HepG2 (cell line): ENCODE results near the gene LCMT2. TPM values are rescaled to one million over a fixed set of nuclear protein-coding genes. Genes with fewer than 3 reads are reported as not detected.

ENCODE experiments used
- ATAC-seq: fragments of 200-7000 bp; cut with Tn5 transposase; 3 replicates; pipeline ENCODE4 v1.9.1; 2020; ENCODE audit warnings: mild to moderate bottlenecking, moderate library complexity
- BruUV-seq: library from RNA; stranded (reverse); fragments of 400-500 nt; replicated peaks from 2 replicates; lab custom pipeline; 2021; lab: Mats Ljungman, UMichigan
- CTCF ChIA-PET: fragments of 300-600 bp; formaldehyde crosslinking; extraction: SDS; loops from one replicate; lab custom pipeline; 2021; ENCODE audit warnings: low total read pairs, inconsistent platforms, low intra/inter-chr PET ratio; lab: Yijun Ruan, JAX
- POLR2A ChIA-PET: fragments of 350-600 bp; sonication (Branson Sonifier 250); formaldehyde crosslinking; loops from one replicate; lab custom pipeline; 2020; ENCODE audit warnings: antibody characterized with exemption, inconsistent platforms; lab: Yijun Ruan, JAX
- DNase-seq: peaks from one replicate; pipeline ENCODE4 v3.0.0-alpha.2; 2015; ENCODE audit warnings: low spot score
- FAIRE-seq: peaks from 3 replicates; lab custom pipeline; 2011; peaks lifted over from hg19 to GRCh38; lab: Jason Lieb, UNC
- H2AFZ ChIP-seq: one replicate; pipeline ENCODE4 v1.6.1; 2011; ENCODE audit warnings: low read length, inconsistent platforms
- H3K27ac ChIP-seq: fragments of 300-600 bp; 3 replicates; pipeline ENCODE4 v1.8.0; 2011; ENCODE audit warnings: mixed run types, mild to moderate bottlenecking, mixed read lengths, low read length, inconsistent platforms; ENCODE audit not compliant: insufficient read depth; ENCODE audit errors: extremely low read length
- H3K27me3 ChIP-seq, 2 experiments: fragments of 200-600 bp in 1 of 2; 2 replicates in 1 of 2; 3 replicates in 1 of 2; pipeline versions ENCODE4 v1.6.0 to v1.8.0; 2011; ENCODE audit warnings: low read length in 2 of 2, mild to moderate bottlenecking in 2 of 2, moderate library complexity in 2 of 2, inconsistent platforms in 1 of 2; ENCODE audit not compliant: insufficient read depth in 2 of 2, control insufficient read depth in 1 of 2
- H3K36me3 ChIP-seq, 2 experiments: fragments of 200-600 bp in 1 of 2; replicated peaks in 1 of 2; 2 replicates in 1 of 2; 3 replicates in 1 of 2; pipeline versions ENCODE4 v1.5.1 to v1.8.0; 2011; ENCODE audit warnings: low read length in 2 of 2, inconsistent platforms in 1 of 2; ENCODE audit not compliant: insufficient read depth in 2 of 2, control insufficient read depth in 1 of 2
- H3K4me1 ChIP-seq: 2 replicates; pipeline ENCODE4 v1.5.1; 2012; ENCODE audit warnings: low read length, inconsistent platforms; ENCODE audit not compliant: insufficient read depth
- H3K4me2 ChIP-seq: 2 replicates; pipeline ENCODE4 v1.6.0; 2011; ENCODE audit warnings: low read depth, low read length, inconsistent platforms
- H3K4me3 ChIP-seq, 3 experiments: fragments of 200-600 bp in 1 of 3; sonication (generic), shearing (Covaris generic) in 1 of 3; replicated peaks in 1 of 3; 2 replicates each; pipeline ENCODE4 v1.5.1; 2011 to 2016; ENCODE audit warnings: low read length in 3 of 3, inconsistent platforms in 2 of 3, low read depth in 2 of 3, mild to moderate bottlenecking in 2 of 3, control low read depth in 1 of 3, mixed read lengths in 1 of 3; ENCODE audit not compliant: insufficient read depth in 1 of 3
- H3K79me2 ChIP-seq: one replicate; pipeline ENCODE4 v1.6.1; 2011; ENCODE audit warnings: low read length, inconsistent platforms; ENCODE audit not compliant: insufficient read depth
- H3K9ac ChIP-seq: 2 replicates; pipeline ENCODE4 v1.6.0; 2011; ENCODE audit warnings: mild to moderate bottlenecking, low read depth, low read length, inconsistent platforms; ENCODE audit not compliant: insufficient read depth
- H3K9me3 ChIP-seq: 2 replicates; pipeline ENCODE4 v1.5.1; 2012; ENCODE audit warnings: mild to moderate bottlenecking, low read length
- H4K20me1 ChIP-seq: 2 replicates; pipeline ENCODE4 v1.6.0; 2011; ENCODE audit warnings: inconsistent platforms, mild to moderate bottlenecking, low read length, moderate library complexity; ENCODE audit not compliant: insufficient read depth
- ATM ChIP-seq: fragments of 450-650 bp; IDR thresholded peaks from 2 replicates; pipeline ENCODE4 v1.7.1; 2017; ENCODE audit warnings: mild to moderate bottlenecking, borderline replicate concordance
- CENPT ChIP-seq: sonication (generic); formaldehyde crosslinking; IDR thresholded peaks from 2 replicates; pipeline ENCODE4 v1.8.0; 2022; ENCODE audit warnings: low read depth, mild to moderate bottlenecking, moderate library complexity, missing genetic modification reagents
- FIP1L1 ChIP-seq: fragments of 200-400 bp; formaldehyde crosslinking; IDR thresholded peaks from 2 replicates; pipeline ENCODE4 v1.6.1; 2018; ENCODE audit warnings: low read depth, mild to moderate bottlenecking, low read length, moderate library complexity, borderline replicate concordance; ENCODE audit not compliant: insufficient read depth
- IKZF1 ChIP-seq: fragments of 450-650 bp; IDR thresholded peaks from 2 replicates; pipeline ENCODE4 v1.7.1; 2016
- NR1H2 ChIP-seq: sonication (generic); formaldehyde crosslinking; IDR thresholded peaks from 2 replicates; pipeline ENCODE4 v1.8.1; 2022; ENCODE audit warnings: low read depth, missing genetic modification reagents, borderline replicate concordance
- RARG ChIP-seq: sonication (generic); formaldehyde crosslinking; IDR thresholded peaks from 2 replicates; pipeline ENCODE4 v1.4.0; 2020; ENCODE audit warnings: low read depth, mild to moderate bottlenecking, missing genetic modification reagents
- SMARCE1 ChIP-seq: fragments of 450-650 bp; IDR thresholded peaks from 2 replicates; pipeline ENCODE4 v1.6.1; 2017; ENCODE audit warnings: borderline replicate concordance
- TEAD2 ChIP-seq: sonication (generic); formaldehyde crosslinking; IDR thresholded peaks from 2 replicates; pipeline ENCODE4 v1.9.0; 2021; ENCODE audit warnings: missing genetic modification reagents
- ZNF629 ChIP-seq: sonication (generic); formaldehyde crosslinking; conservative IDR thresholded peaks from 2 replicates; pipeline ENCODE4 v1.5.0; 2020; ENCODE audit warnings: missing genetic modification reagents
- ZNF670 ChIP-seq: sonication (generic); formaldehyde crosslinking; IDR thresholded peaks from 2 replicates; pipeline ENCODE4 v1.8.0; 2022; ENCODE audit warnings: mild to moderate bottlenecking, missing genetic modification reagents, borderline replicate concordance
- WGBS: methylation state at CpG from one replicate; pipeline ENCODE4 v1.1.6; 2017; ENCODE audit warnings: low lambda C conversion rate; 5-methylcytosine and 5-hydroxymethylcytosine counted together
- in situ Hi-C: cut with HindIII; loops from 2 replicates; pipeline ENCODE4 v1.10.0; 2017; ENCODE audit warnings: low pct_unique_long_range_greater_than_20kb; ENCODE audit not compliant: extremely low pct_ligation_motif_present
- intact Hi-C: fragments of 100-400 bp; cut with micrococcal nuclease; formaldehyde crosslinking; loops from one replicate; pipeline ENCODE4 v1.10.0; 2022; ENCODE audit not compliant: unreplicated experiment
- polyA plus RNA-seq, 8 experiments: library from polyadenylated mRNA; depleted of rRNA in 3 of 8; stranded (reverse) in 7 of 8; unstranded in 1 of 8; fragments of >200 nt; fragmentation: Illumina TruSeq in 4 of 8; extraction: Trizol in 4 of 8; gene quantifications; 2 replicates each; pipeline versions ENCODE4 v1.2.1 to v1.2.3, GENCODE V29; 2011 to 2016; ENCODE audit warnings: low read depth in 4 of 8, missing spikeins in 1 of 8, mixed read lengths in 1 of 8; ENCODE audit not compliant: insufficient read depth in 1 of 8
- total RNA-seq, 5 experiments: library from RNA; depleted of rRNA; stranded (reverse); fragments of >200 nt; fragmentation: Illumina TruSeq; extraction: Trizol; gene quantifications; 2 replicates each; pipeline ENCODE4 v1.2.3, GENCODE V29; 2016; ENCODE audit warnings: low read depth in 1 of 5
- TF ChIP-seq, protein P1 (sequence below): sonication (generic); formaldehyde crosslinking; IDR thresholded peaks from 2 replicates; pipeline ENCODE4 v1.8.1; 2022; ENCODE audit warnings: low read depth, mild to moderate bottlenecking, missing genetic modification reagents
- TF ChIP-seq, protein P2 (sequence below): IDR thresholded peaks from 2 replicates; pipeline ENCODE4 v1.6.1; 2016; ENCODE audit warnings: missing biosample characterization, missing genetic modification reagents, low read depth

LCMT2 gene
- total and polyA plus RNA-seq, 2 of the 13 experiments (the other 11 are each of a cell fraction or from before 2014, with no cell fraction given), result 6.9 to 9.1 TPM

DNA sequence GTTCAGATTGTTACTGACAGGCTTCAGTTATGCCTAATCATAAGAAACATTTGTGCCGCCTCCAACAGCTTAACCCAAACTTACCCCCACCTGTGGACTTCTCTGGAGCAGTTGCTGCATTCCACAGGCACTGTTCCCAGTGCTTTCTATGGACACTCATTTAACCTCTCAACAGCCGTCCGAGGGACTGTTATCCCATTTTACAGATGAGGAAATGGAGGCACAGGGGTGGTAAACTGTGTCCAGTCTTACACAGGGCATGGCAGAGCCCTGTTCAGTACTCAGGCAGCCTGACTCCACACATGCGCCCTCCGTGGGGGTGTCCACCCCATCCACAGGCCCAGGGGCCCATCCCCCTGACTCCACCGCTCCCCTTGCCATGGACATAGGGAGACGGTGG lies 49.4 kb downstream of the LCMT2 start:
- Histone ChIP-seq H3K4me3 (no peak overlapping the region), H4K20me1 (no peaks in the 10 kb centered on the region), H3K9ac (no peak overlapping the region), H3K27me3 (peaks cover 4 to 58% of the 10 kb centered on the region in 2 experiments; a peak in 4 of 5 replicates), H3K9me3 (no peaks in the 10 kb centered on the region), H2AFZ (no peak overlapping the region), H3K36me3 (no peaks in the 10 kb centered on the region), H3K79me2 (no peaks in the 10 kb centered on the region), H3K4me2 (no peak overlapping the region)
- FAIRE-seq, result no peak
- intact Hi-C loops, result no loop called here
- no peak for DNase-seq
- CTCF ChIA-PET, result no interaction called here
- no TSS peak for BruUV-seq
- no peak for ATAC-seq
- POLR2A ChIA-PET, result no interaction called here
- TF ChIP-seq ZNF629 (CRISPR knock-in tag) (peak; percentile 56; the same call in 1 of the 2 replicates), RARG (no peak)
- TF ChIP-seq, all 625 proteins: peak for 1
- no peak overlapping the region for H3K27ac ChIP-seq
- 18% methylated on average over 7 of the region's 7 CpGs for WGBS
- peaks cover 12% of the 10 kb centered on the region for H3K4me1 ChIP-seq
- in situ Hi-C loops, result loop anchor here (10.0 kb wide), 1 partner anchor 46 kb away; no protein-coding TSS in a partner anchor

DNA sequence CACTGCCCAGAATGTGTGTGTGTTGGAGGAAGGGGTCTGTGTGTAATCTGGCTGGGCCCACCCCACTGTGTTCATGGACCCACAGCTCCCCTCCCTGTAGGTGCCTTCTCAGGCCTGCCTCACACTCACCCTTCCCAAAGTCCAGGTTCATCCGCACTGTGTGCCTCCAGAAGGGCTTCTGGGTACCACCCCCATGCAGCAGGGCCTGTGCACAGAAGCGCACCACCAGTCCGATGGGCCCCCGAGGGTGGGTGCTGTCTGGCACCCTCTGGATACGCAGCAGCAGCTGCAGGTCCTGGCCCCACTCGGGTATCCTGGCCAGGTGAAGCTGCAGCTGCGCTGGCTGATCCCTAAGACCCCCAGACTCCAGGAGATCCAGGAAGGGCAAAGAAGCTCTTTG lies 50.9 kb downstream of the LCMT2 start:
- ATAC-seq, result no peak
- no peak overlapping the region for H3K9ac ChIP-seq
- in situ Hi-C loops, result loop anchor here (5.0 kb wide), 1 partner anchor 72 kb away; no protein-coding TSS in a partner anchor

More for the DNA sequence above, 50.9 kb downstream of the LCMT2 start:
- Histone ChIP-seq H3K27ac (no peak overlapping the region), H3K4me1 (no peaks in the 10 kb centered on the region), H3K9me3 (no peaks in the 10 kb centered on the region), H2AFZ (no peak overlapping the region), H3K4me2 (no peak overlapping the region), H4K20me1 (no peaks in the 10 kb centered on the region), H3K4me3 (no peak overlapping the region), H3K27me3 (peaks cover 4 to 62% of the 10 kb centered on the region in 2 experiments; a peak in 4 of 5 replicates), H3K79me2 (no peaks in the 10 kb centered on the region), H3K36me3 (no peaks in the 10 kb centered on the region)
- intact Hi-C loops, result no loop called here
- ChIA-PET CTCF (no interaction called here), POLR2A (no interaction called here)
- TF ChIP-seq FIP1L1 (no peak), ZNF670 (CRISPR knock-in tag) (no peak), IKZF1 (no peak), ATM (no peak), SMARCE1 (no peak), NR1H2 (CRISPR knock-in tag) (no peak), TEAD2 (no peak), CENPT (CRISPR knock-in tag) (no peak)
- TF ChIP-seq, protein P1, sequence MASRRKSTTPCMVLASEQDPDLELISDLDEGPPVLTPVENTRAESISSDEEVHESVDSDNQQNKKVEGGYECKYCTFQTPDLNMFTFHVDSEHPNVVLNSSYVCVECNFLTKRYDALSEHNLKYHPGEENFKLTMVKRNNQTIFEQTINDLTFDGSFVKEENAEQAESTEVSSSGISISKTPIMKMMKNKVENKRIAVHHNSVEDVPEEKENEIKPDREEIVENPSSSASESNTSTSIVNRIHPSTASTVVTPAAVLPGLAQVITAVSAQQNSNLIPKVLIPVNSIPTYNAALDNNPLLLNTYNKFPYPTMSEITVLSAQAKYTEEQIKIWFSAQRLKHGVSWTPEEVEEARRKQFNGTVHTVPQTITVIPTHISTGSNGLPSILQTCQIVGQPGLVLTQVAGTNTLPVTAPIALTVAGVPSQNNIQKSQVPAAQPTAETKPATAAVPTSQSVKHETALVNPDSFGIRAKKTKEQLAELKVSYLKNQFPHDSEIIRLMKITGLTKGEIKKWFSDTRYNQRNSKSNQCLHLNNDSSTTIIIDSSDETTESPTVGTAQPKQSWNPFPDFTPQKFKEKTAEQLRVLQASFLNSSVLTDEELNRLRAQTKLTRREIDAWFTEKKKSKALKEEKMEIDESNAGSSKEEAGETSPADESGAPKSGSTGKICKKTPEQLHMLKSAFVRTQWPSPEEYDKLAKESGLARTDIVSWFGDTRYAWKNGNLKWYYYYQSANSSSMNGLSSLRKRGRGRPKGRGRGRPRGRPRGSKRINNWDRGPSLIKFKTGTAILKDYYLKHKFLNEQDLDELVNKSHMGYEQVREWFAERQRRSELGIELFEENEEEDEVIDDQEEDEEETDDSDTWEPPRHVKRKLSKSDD (CRISPR knock-in tag), result no peak
- TF ChIP-seq, protein P2, sequence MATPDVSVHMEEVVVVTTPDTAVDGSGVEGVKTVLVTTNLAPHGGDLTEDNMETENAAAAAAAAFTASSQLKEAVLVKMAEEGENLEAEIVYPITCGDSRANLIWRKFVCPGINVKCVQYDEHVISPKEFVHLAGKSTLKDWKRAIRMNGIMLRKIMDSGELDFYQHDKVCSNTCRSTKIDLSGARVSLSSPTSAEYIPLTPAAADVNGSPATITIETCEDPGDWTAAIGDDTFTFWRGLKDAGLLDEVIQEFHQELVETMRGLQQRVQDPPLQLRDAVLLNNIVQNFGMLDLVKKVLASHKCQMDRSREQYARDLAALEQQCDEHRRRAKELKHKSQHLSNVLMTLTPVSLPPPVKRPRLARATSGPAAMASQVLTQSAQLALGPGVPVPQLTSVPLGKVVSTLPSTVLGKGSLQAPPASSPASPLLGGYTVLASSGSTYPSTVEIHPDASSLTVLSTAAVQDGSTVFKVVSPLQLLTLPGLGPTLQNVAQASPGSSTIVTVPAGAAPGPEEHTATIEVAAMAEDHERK, result no peak
- BruUV-seq, result no TSS peak
- FAIRE-seq (no peak), DNase-seq (no peak)
- WGBS, result 23% methylated on average over 5 of the region's 7 CpGs
